ENCODE data around the gene NPY.

Gene NPY

DNA sequence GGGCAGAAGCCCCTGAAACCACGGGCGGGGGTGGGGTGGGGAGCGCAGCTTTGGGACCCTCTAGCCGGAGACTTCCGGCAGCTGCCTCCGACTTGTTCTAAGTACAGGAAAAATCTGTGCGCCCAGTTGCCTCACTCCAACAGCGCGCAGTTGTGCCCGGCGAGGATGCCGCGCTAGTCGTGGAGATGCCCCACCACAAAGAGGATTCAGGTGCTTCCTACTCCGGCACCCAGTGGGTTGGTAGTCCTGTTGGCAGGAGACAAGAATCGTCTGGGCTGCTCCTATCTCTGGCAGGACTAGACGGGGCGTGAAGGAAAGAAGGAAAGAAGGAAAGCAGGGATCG is 465 bp upstream of the NPY start:
- H3K9me3 ChIP-seq (ENCODE audit: control insufficient read depth, low read length): no peaks in the 10 kb centered on the region
- no peak overlapping the region for H3K27ac ChIP-seq (ENCODE audit: low read depth, low read length, severe bottlenecking)
- 68 to 74% methylated on average over 13 to 19 of the region's 19 CpGs for WGBS, 2 experiments (ENCODE audit: insufficient coverage in 2 of 2)
- no peaks in the 10 kb centered on the region for H3K36me3 ChIP-seq (ENCODE audit: control insufficient read depth, insufficient read depth, low read length)
- H3K4me1 ChIP-seq (ENCODE audit: control insufficient read depth, insufficient read depth, low read length, poor library complexity, severe bottlenecking): no peaks in the 10 kb centered on the region
- H3K4me3 ChIP-seq (ENCODE audit: extremely low read depth, insufficient read depth, low read length, poor library complexity, severe bottlenecking): no peak overlapping the region

DNA sequence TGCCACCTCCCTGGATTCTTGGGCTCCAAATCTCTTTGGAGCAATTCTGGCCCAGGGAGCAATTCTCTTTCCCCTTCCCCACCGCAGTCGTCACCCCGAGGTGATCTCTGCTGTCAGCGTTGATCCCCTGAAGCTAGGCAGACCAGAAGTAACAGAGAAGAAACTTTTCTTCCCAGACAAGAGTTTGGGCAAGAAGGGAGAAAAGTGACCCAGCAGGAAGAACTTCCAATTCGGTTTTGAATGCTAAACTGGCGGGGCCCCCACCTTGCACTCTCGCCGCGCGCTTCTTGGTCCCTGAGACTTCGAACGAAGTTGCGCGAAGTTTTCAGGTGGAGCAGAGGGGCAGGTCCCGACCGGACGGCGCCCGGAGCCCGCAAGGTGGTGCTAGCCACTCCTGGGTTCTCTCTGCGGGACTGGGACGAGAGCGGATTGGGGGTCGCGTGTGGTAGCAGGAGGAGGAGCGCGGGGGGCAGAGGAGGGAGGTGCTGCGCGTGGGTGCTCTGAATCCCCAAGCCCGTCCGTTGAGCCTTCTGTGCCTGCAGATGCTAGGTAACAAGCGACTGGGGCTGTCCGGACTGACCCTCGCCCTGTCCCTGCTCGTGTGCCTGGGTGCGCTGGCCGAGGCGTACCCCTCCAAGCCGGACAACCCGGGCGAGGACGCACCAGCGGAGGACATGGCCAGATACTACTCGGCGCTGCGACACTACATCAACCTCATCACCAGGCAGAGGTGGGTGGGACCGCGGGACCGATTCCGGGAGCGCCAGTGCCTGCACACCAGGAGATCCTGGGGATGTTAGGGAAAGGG is 913 bp downstream of the NPY start:
- Histone ChIP-seq H3K36me3 (ENCODE audit: control insufficient read depth, insufficient read depth, low read length) (no peaks in the 10 kb centered on the region), H3K9me3 (ENCODE audit: control insufficient read depth, low read length) (no peaks in the 10 kb centered on the region), H3K4me1 (ENCODE audit: control insufficient read depth, insufficient read depth, low read length, poor library complexity, severe bottlenecking) (no peaks in the 10 kb centered on the region), H3K27ac (ENCODE audit: low read depth, low read length, severe bottlenecking) (no peak overlapping the region), H3K4me3 (ENCODE audit: extremely low read depth, insufficient read depth, low read length, poor library complexity, severe bottlenecking) (peak overlapping the region; percentile 20)
- WGBS, 2 experiments (ENCODE audit: insufficient coverage in 2 of 2): 32 to 42% methylated on average over 28 to 40 of the region's 51 CpGs

- 26 to 45% methylated on average over 3 to 4 of the region's 5 CpGs for WGBS, 2 experiments (ENCODE audit: insufficient coverage in 2 of 2)
- H3K4me1 ChIP-seq (ENCODE audit: control insufficient read depth, insufficient read depth, low read length, poor library complexity, severe bottlenecking): no peaks in the 10 kb centered on the region
- no peak overlapping the region for H3K4me3 ChIP-seq (ENCODE audit: extremely low read depth, insufficient read depth, low read length, poor library complexity, severe bottlenecking)
- H3K36me3 ChIP-seq (ENCODE audit: control insufficient read depth, insufficient read depth, low read length): no peaks in the 10 kb centered on the region
- H3K27ac ChIP-seq (ENCODE audit: low read depth, low read length, severe bottlenecking): no peak overlapping the region
- no peaks in the 10 kb centered on the region for H3K9me3 ChIP-seq (ENCODE audit: control insufficient read depth, low read length)
Observed at GRCh38 chr7:24290004-24290641, 6.1 kb downstream of the NPY start.

DNA sequence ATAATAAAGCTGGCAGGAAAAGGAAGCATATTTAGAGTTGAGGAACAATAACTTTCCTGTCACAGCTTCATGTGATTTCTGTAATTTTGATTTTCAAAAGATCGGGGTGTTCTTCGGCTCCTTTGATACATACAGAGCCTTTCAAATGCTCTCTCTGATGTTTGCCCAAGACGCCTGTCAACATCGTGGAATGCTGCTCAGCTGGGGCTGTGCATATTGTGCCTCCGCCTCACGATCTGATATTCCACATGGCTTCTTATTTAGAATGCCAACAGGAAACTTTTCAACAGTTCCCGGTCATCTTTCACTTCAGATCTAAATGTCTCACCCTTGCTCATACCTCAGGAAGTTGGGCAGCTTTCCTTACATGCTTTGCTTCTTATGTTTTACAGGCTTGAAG is 7.3 kb downstream of the NPY start:
- WGBS, 2 experiments (ENCODE audit: insufficient coverage in 2 of 2): 69 to 72% methylated on average over 6 to 7 of the region's 7 CpGs
- Histone ChIP-seq H3K36me3 (ENCODE audit: control insufficient read depth, insufficient read depth, low read length) (no peaks in the 10 kb centered on the region), H3K27ac (ENCODE audit: low read depth, low read length, severe bottlenecking) (no peak overlapping the region), H3K9me3 (ENCODE audit: control insufficient read depth, low read length) (no peaks in the 10 kb centered on the region), H3K4me1 (ENCODE audit: control insufficient read depth, insufficient read depth, low read length, poor library complexity, severe bottlenecking) (no peaks in the 10 kb centered on the region), H3K4me3 (ENCODE audit: extremely low read depth, insufficient read depth, low read length, poor library complexity, severe bottlenecking) (no peak overlapping the region)

DNA sequence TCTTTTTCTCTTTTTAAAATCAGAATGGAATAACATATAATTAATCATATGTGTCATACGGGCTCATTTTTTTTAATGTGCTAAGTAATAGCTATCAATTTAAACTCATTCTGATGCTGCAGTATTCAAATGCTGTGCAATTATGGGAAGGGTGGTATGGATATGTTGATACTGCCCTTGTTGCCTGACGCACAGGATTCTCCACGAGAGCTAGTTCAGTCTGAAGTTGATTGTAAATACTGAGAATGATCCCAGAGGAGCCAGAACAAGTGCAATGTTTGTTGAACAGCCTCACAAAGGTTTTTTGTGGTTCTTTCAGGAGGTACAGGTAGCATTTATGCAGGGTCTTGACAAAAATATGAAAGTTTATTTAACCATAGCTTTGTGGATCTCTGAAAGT is 13.4 kb downstream of the NPY start:
- no peak overlapping the region for H3K4me3 ChIP-seq (ENCODE audit: extremely low read depth, insufficient read depth, low read length, poor library complexity, severe bottlenecking)
- no peaks in the 10 kb centered on the region for H3K36me3 ChIP-seq (ENCODE audit: control insufficient read depth, insufficient read depth, low read length)
- H3K9me3 ChIP-seq (ENCODE audit: control insufficient read depth, low read length): no peaks in the 10 kb centered on the region
- H3K27ac ChIP-seq (ENCODE audit: low read depth, low read length, severe bottlenecking): no peak overlapping the region
- H3K4me1 ChIP-seq (ENCODE audit: control insufficient read depth, insufficient read depth, low read length, poor library complexity, severe bottlenecking): no peaks in the 10 kb centered on the region
- WGBS, 2 experiments (ENCODE audit: insufficient coverage in 2 of 2): 87 to 100% methylated on average over 2 of the region's 3 CpGs

- H3K9me3 ChIP-seq (ENCODE audit: control insufficient read depth, low read length): no peaks in the 10 kb centered on the region
- no peak overlapping the region for H3K4me3 ChIP-seq (ENCODE audit: extremely low read depth, insufficient read depth, low read length, poor library complexity, severe bottlenecking)
- H3K36me3 ChIP-seq (ENCODE audit: control insufficient read depth, insufficient read depth, low read length): no peaks in the 10 kb centered on the region
- no peaks in the 10 kb centered on the region for H3K4me1 ChIP-seq (ENCODE audit: control insufficient read depth, insufficient read depth, low read length, poor library complexity, severe bottlenecking)
- H3K27ac ChIP-seq (ENCODE audit: low read depth, low read length, severe bottlenecking): no peak overlapping the region
Observed at GRCh38 chr7:24298696-24299095, 14.7 kb downstream of the NPY start.

GRCh38 chr7:24299192-24299591 is 15.2 kb downstream of the NPY start:
- no peaks in the 10 kb centered on the region for H3K4me1 ChIP-seq (ENCODE audit: control insufficient read depth, insufficient read depth, low read length, poor library complexity, severe bottlenecking)
- WGBS, 2 experiments (ENCODE audit: insufficient coverage in 2 of 2): 86 to 91% methylated on average over 4 of the region's 4 CpGs
- no peaks in the 10 kb centered on the region for H3K36me3 ChIP-seq (ENCODE audit: control insufficient read depth, insufficient read depth, low read length)
- H3K9me3 ChIP-seq (ENCODE audit: control insufficient read depth, low read length): no peaks in the 10 kb centered on the region
- no peak overlapping the region for H3K4me3 ChIP-seq (ENCODE audit: extremely low read depth, insufficient read depth, low read length, poor library complexity, severe bottlenecking)
- no peak overlapping the region for H3K27ac ChIP-seq (ENCODE audit: low read depth, low read length, severe bottlenecking)

DNA sequence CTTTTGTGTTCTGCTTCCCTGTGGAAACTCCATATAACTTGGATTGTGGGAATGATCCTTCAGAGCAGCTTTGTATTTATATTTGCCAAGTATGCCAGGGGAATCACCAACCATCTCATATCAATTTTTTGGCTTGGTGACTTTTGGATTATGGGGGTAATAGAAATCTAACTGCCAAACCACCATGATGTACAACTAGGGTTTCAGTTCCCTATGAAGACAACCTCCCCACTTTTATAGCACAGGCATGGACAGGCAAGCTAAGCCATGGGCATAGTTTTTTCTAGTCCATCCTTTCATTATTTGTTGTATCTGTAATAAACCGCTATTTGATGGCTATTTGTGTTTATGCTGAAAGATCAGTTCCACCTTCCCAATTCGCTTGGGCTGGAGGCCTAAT is 17.7 kb downstream of the NPY start:
- Histone ChIP-seq H3K27ac (ENCODE audit: low read depth, low read length, severe bottlenecking) (no peak overlapping the region), H3K4me3 (ENCODE audit: extremely low read depth, insufficient read depth, low read length, poor library complexity, severe bottlenecking) (no peak overlapping the region), H3K4me1 (ENCODE audit: control insufficient read depth, insufficient read depth, low read length, poor library complexity, severe bottlenecking) (no peaks in the 10 kb centered on the region), H3K9me3 (ENCODE audit: control insufficient read depth, low read length) (no peaks in the 10 kb centered on the region), H3K36me3 (ENCODE audit: control insufficient read depth, insufficient read depth, low read length) (no peaks in the 10 kb centered on the region)
- no CpG with 5 or more reads among the region's 2 CpGs for WGBS, 2 experiments (ENCODE audit: insufficient coverage in 2 of 2)

GRCh38 chr7:24304494-24305095 is 20.6 kb downstream of the NPY start:
- no peaks in the 10 kb centered on the region for H3K9me3 ChIP-seq (ENCODE audit: control insufficient read depth, low read length)
- no peak overlapping the region for H3K27ac ChIP-seq (ENCODE audit: low read depth, low read length, severe bottlenecking)
- H3K4me1 ChIP-seq (ENCODE audit: control insufficient read depth, insufficient read depth, low read length, poor library complexity, severe bottlenecking): no peaks in the 10 kb centered on the region
- WGBS, 2 experiments (ENCODE audit: insufficient coverage in 2 of 2): 65 to 77% methylated on average over 2 of the region's 5 CpGs
- H3K36me3 ChIP-seq (ENCODE audit: control insufficient read depth, insufficient read depth, low read length): no peaks in the 10 kb centered on the region
- no peak overlapping the region for H3K4me3 ChIP-seq (ENCODE audit: extremely low read depth, insufficient read depth, low read length, poor library complexity, severe bottlenecking)

DNA sequence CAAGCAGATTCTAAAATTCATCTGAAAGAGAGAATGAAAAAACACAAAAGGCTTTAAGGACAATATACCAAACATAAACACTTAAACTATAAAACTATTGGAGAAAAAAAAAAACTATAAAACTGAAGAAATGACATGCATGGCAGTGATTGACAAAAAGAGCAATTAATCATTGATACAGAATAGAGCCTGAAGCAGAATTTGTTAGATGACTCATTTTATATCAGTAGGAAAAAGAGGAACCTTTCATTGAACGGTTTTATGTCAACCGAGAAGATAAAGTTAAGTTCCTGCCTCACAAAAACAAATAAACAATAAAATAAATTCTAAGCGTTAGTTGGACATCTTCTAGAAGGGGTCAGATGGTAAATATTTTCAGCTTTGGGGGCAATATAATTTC is 23.3 kb downstream of the NPY start:
- Histone ChIP-seq H3K4me3 (ENCODE audit: extremely low read depth, insufficient read depth, low read length, poor library complexity, severe bottlenecking) (no peak overlapping the region), H3K36me3 (ENCODE audit: control insufficient read depth, insufficient read depth, low read length) (no peaks in the 10 kb centered on the region), H3K9me3 (ENCODE audit: control insufficient read depth, low read length) (no peaks in the 10 kb centered on the region), H3K4me1 (ENCODE audit: control insufficient read depth, insufficient read depth, low read length, poor library complexity, severe bottlenecking) (no peaks in the 10 kb centered on the region), H3K27ac (ENCODE audit: low read depth, low read length, severe bottlenecking) (no peak overlapping the region)
- WGBS, 2 experiments (ENCODE audit: insufficient coverage in 2 of 2): no CpG with 5 or more reads among the region's 3 CpGs

- H3K4me3 ChIP-seq (ENCODE audit: extremely low read depth, insufficient read depth, low read length, poor library complexity, severe bottlenecking): no peak overlapping the region
- no peaks in the 10 kb centered on the region for H3K9me3 ChIP-seq (ENCODE audit: control insufficient read depth, low read length)
- no peaks in the 10 kb centered on the region for H3K4me1 ChIP-seq (ENCODE audit: control insufficient read depth, insufficient read depth, low read length, poor library complexity, severe bottlenecking)
- H3K27ac ChIP-seq (ENCODE audit: low read depth, low read length, severe bottlenecking): no peak overlapping the region
- H3K36me3 ChIP-seq (ENCODE audit: control insufficient read depth, insufficient read depth, low read length): no peaks in the 10 kb centered on the region
- WGBS, 2 experiments (ENCODE audit: insufficient coverage in 2 of 2): 100% methylated on average over 1 of the region's 3 CpGs; no CpG with 5 or more reads in 1 of the 2 experiments
Observed at GRCh38 chr7:24312588-24312987, 28.6 kb downstream of the NPY start.

Data from mesodermal cell (in vitro differentiated cells).